ENCODE results near the gene ADAM33.

- TF ChIP-seq, protein P1, sequence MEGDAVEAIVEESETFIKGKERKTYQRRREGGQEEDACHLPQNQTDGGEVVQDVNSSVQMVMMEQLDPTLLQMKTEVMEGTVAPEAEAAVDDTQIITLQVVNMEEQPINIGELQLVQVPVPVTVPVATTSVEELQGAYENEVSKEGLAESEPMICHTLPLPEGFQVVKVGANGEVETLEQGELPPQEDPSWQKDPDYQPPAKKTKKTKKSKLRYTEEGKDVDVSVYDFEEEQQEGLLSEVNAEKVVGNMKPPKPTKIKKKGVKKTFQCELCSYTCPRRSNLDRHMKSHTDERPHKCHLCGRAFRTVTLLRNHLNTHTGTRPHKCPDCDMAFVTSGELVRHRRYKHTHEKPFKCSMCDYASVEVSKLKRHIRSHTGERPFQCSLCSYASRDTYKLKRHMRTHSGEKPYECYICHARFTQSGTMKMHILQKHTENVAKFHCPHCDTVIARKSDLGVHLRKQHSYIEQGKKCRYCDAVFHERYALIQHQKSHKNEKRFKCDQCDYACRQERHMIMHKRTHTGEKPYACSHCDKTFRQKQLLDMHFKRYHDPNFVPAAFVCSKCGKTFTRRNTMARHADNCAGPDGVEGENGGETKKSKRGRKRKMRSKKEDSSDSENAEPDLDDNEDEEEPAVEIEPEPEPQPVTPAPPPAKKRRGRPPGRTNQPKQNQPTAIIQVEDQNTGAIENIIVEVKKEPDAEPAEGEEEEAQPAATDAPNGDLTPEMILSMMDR (conservative IDR thresholded peaks at IDR 0.05; ENCODE audit: low read depth, low read length): no peak
- TF ChIP-seq EZH2 (IDR thresholded peaks at IDR 0.05; ENCODE audit: borderline replicate concordance, low read depth, low read length, poor library complexity, severe bottlenecking): no peak
These were observed 13.1 kb upstream of the ADAM33 start for GRCh38 chr20:3694864-3695263.

Measured in A673 (cell line).